ENCODE data around the gene DHRS4. TPM values are rescaled to one million over a fixed set of nuclear protein-coding genes. Genes with fewer than 3 reads are reported as not detected.

The DHRS4 gene
- total and polyA plus RNA-seq, 9 of the 15 experiments (the other 6 are each of a cell fraction or from before 2014, with no cell fraction given): 0.51 to 35.9 (median 10.1) TPM

- in situ Hi-C loops (cut with MboI) (no loop called here), intact Hi-C loops (cut with micrococcal nuclease) (no loop called here)
- ATAC-seq (peak; percentile 27), FAIRE-seq (peak; percentile 48), DNase-seq (ENCODE audit: extremely low read depth in 1 of 4, low spot score in 3 of 4) (peak in 1 of 4 experiments; percentile 53)
- Histone ChIP-seq H4K20me1 (replicated peaks; ENCODE audit: control insufficient read depth, insufficient read depth, low read length) (no peaks in the 10 kb centered on the region), H3K36me3 (ENCODE audit: control insufficient read depth, insufficient read depth, low read length) (0 out of 3 replicates have a peak, but pooled peaks cover 9% of the 10 kb centered on the region), H3K9me1 (ENCODE audit: control insufficient read depth, insufficient read depth, low read length) (no peaks in the 10 kb centered on the region), H2AFZ (ENCODE audit: low read depth, low read length) (no peak overlapping the region), H3K9ac (ENCODE audit: insufficient read depth in 1 of 2, low read depth in 2 of 2, low read length in 2 of 2) (no peak overlapping the region), H3K27ac (ENCODE audit: extremely low read depth, low read depth, low read length) (peak overlapping the region; percentile 61), H3K4me1 (replicated peaks in 1 of 2; ENCODE audit: control insufficient read depth in 2 of 2, insufficient read depth in 2 of 2, low read length in 2 of 2) (peaks cover 4 to 45% of the 10 kb centered on the region in 2 experiments; a peak in 3 of 5 replicates), H3K27me3 (ENCODE audit: control insufficient read depth in 2 of 2, insufficient read depth in 2 of 2, low read length in 2 of 2) (no peaks in the 10 kb centered on the region), H3K9me3 (replicated peaks; ENCODE audit: control insufficient read depth, insufficient read depth, low read depth, low read length) (no peaks in the 10 kb centered on the region), H3K4me3 (no peak overlapping the region), H3K79me2 (ENCODE audit: control insufficient read depth, insufficient read depth, low read length) (no peaks in the 10 kb centered on the region; the same call in 2 of the 3 replicates), H3K4me2 (ENCODE audit: insufficient read depth, low read length) (0 out of 2 replicates have a peak overlapping the region, but pooled peaks have one; percentile 15)
- ChIA-PET POLR2A (no interaction called here), CTCF (ENCODE audit: low intra/inter-chr PET ratio) (no interaction called here)
- TSS peak; percentile 68 for BruUV-seq (replicated peaks)
- 26% methylated on average over 3 of the region's 3 CpGs for WGBS (ENCODE audit: insufficient coverage, low coverage, missing lambda C conversion rate)
- TF ChIP-seq RFX1 (IDR thresholded peaks at IDR 0.05): no peak
- no peak for TF ChIP-seq SAP30 (IDR thresholded peaks at IDR 0.05; ENCODE audit: borderline replicate concordance, insufficient read depth, low read depth, low read length, poor library complexity, severe bottlenecking)
- no peak for TF ChIP-seq HNRNPL (IDR thresholded peaks at IDR 0.05; ENCODE audit: low read depth, low read length)
- TF ChIP-seq CCAR2 (IDR thresholded peaks at IDR 0.05; ENCODE audit: low read depth, low read length): no peak
- no peak for TF ChIP-seq ATF1 (CRISPR knock-in tag; IDR thresholded peaks at IDR 0.05)
- TF ChIP-seq ATF1 (tag; IDR thresholded peaks at IDR 0.05): no peak
- no peak for TF ChIP-seq SAFB (IDR thresholded peaks at IDR 0.05; ENCODE audit: borderline replicate concordance, low read depth, low read length)
- TF ChIP-seq ZFP1 (CRISPR knock-in tag; IDR thresholded peaks at IDR 0.05): peak; percentile 83
- peak; percentile 95 for TF ChIP-seq ZNF76 (CRISPR knock-in tag; IDR thresholded peaks at IDR 0.05; ENCODE audit: borderline replicate concordance)
- peak; percentile 57; the same call in 1 of the 2 replicates for TF ChIP-seq ZEB2 (IDR thresholded peaks at IDR 0.05)
- TF ChIP-seq, protein P1, sequence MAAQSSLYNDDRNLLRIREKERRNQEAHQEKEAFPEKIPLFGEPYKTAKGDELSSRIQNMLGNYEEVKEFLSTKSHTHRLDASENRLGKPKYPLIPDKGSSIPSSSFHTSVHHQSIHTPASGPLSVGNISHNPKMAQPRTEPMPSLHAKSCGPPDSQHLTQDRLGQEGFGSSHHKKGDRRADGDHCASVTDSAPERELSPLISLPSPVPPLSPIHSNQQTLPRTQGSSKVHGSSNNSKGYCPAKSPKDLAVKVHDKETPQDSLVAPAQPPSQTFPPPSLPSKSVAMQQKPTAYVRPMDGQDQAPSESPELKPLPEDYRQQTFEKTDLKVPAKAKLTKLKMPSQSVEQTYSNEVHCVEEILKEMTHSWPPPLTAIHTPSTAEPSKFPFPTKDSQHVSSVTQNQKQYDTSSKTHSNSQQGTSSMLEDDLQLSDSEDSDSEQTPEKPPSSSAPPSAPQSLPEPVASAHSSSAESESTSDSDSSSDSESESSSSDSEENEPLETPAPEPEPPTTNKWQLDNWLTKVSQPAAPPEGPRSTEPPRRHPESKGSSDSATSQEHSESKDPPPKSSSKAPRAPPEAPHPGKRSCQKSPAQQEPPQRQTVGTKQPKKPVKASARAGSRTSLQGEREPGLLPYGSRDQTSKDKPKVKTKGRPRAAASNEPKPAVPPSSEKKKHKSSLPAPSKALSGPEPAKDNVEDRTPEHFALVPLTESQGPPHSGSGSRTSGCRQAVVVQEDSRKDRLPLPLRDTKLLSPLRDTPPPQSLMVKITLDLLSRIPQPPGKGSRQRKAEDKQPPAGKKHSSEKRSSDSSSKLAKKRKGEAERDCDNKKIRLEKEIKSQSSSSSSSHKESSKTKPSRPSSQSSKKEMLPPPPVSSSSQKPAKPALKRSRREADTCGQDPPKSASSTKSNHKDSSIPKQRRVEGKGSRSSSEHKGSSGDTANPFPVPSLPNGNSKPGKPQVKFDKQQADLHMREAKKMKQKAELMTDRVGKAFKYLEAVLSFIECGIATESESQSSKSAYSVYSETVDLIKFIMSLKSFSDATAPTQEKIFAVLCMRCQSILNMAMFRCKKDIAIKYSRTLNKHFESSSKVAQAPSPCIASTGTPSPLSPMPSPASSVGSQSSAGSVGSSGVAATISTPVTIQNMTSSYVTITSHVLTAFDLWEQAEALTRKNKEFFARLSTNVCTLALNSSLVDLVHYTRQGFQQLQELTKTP (IDR thresholded peaks at IDR 0.05; ENCODE audit: low read depth in 1 of 2, partially characterized antibody in 2 of 2): no peak
- no peak for TF ChIP-seq GATAD2B (IDR thresholded peaks at IDR 0.05; ENCODE audit: borderline replicate concordance)
- TF ChIP-seq, protein P2, sequence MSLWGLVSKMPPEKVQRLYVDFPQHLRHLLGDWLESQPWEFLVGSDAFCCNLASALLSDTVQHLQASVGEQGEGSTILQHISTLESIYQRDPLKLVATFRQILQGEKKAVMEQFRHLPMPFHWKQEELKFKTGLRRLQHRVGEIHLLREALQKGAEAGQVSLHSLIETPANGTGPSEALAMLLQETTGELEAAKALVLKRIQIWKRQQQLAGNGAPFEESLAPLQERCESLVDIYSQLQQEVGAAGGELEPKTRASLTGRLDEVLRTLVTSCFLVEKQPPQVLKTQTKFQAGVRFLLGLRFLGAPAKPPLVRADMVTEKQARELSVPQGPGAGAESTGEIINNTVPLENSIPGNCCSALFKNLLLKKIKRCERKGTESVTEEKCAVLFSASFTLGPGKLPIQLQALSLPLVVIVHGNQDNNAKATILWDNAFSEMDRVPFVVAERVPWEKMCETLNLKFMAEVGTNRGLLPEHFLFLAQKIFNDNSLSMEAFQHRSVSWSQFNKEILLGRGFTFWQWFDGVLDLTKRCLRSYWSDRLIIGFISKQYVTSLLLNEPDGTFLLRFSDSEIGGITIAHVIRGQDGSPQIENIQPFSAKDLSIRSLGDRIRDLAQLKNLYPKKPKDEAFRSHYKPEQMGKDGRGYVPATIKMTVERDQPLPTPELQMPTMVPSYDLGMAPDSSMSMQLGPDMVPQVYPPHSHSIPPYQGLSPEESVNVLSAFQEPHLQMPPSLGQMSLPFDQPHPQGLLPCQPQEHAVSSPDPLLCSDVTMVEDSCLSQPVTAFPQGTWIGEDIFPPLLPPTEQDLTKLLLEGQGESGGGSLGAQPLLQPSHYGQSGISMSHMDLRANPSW (CRISPR knock-in tag; IDR thresholded peaks at IDR 0.05): no peak
- TF ChIP-seq HMG20B (CRISPR knock-in tag; IDR thresholded peaks at IDR 0.05): no peak
- TF ChIP-seq LARP7 (IDR thresholded peaks at IDR 0.05): no peak
- TF ChIP-seq KLF10 (CRISPR knock-in tag; IDR thresholded peaks at IDR 0.05): no peak
- no peak for TF ChIP-seq NR2C2 (CRISPR knock-in tag; IDR thresholded peaks at IDR 0.05)
- 0 out of 2 replicates have a peak, but pooled peaks have one; percentile 27 for TF ChIP-seq NR2C2 (tag; IDR thresholded peaks at IDR 0.05)
Measured at GRCh38 chr14:23939607-23940326, 13.8 kb upstream of the DHRS4 start.
